AG10803 (cell line): ENCODE data around the gene GFM1.
A peak's percentile ranks its signal among the peaks of the same experiment; 100 is the strongest.

Experiments
- DNase-seq: peaks from one replicate; pipeline ENCODE4 v3.0.0; 2010; ENCODE audit warnings: low read depth
- H3K4me3 ChIP-seq: 2 replicates; pipeline ENCODE4 v1.5.1; 2011; ENCODE audit warnings: mild to moderate bottlenecking, low read length, control low read depth
- CTCF ChIP-seq: conservative IDR thresholded peaks from 2 replicates; pipeline ENCODE4 v1.5.1; 2011; ENCODE audit warnings: mild to moderate bottlenecking, low read length, control low read depth, inconsistent platforms

Gene GFM1

GRCh38 chr3:158712443-158712842 lies 68.1 kb downstream of the GFM1 start:
- DNase-seq, result no peak
- no peak for TF ChIP-seq CTCF

GRCh38 chr3:158713094-158713499 lies 68.8 kb downstream of the GFM1 start:
- H3K4me3 ChIP-seq, result no peak overlapping the region
- DNase-seq, result no peak
- TF ChIP-seq CTCF, result no peak

More at GRCh38 chr3:158712443-158712842, 68.1 kb downstream of the GFM1 start:
- no peak overlapping the region for H3K4me3 ChIP-seq

- TF ChIP-seq CTCF, result no peak
- DNase-seq, result no peak
- no peak overlapping the region for H3K4me3 ChIP-seq
These were observed 73.2 kb downstream of the GFM1 start for GRCh38 chr3:158717576-158717975.

GRCh38 chr3:158718490-158719170 lies 74.3 kb downstream of the GFM1 start:
- no peak overlapping the region for H3K4me3 ChIP-seq
- TF ChIP-seq CTCF, result no peak
- peak; percentile 88 for DNase-seq

- no peak overlapping the region for H3K4me3 ChIP-seq
- no peak for DNase-seq
- no peak for TF ChIP-seq CTCF
These were observed 77.8 kb downstream of the GFM1 start for GRCh38 chr3:158722108-158722507.

GRCh38 chr3:158723991-158724390 lies 79.7 kb downstream of the GFM1 start:
- TF ChIP-seq CTCF, result no peak
- H3K4me3 ChIP-seq, result no peak overlapping the region
- DNase-seq, result no peak

GRCh38 chr3:158725348-158726011 lies 81.2 kb downstream of the GFM1 start:
- peak; percentile 96 for DNase-seq
- H3K4me3 ChIP-seq, result no peak overlapping the region
- TF ChIP-seq CTCF, result no peak
